ENCODE results near the gene SRD5A2.

- no peak for TF ChIP-seq CTCF (IDR thresholded peaks at IDR 0.05)
- TF ChIP-seq POLR2A (IDR thresholded peaks at IDR 0.05): no peak
- no peak for TF ChIP-seq EP300 (IDR thresholded peaks at IDR 0.05)
Observed at GRCh38 chr2:31475692-31476091, 105.0 kb downstream of the SRD5A2 start.

Data from tibial nerve (tissue), 4 donors.